ENCODE data around the gene SEC14L2.
"Not testable (repeated sequence)": the region's sequence is repeated elsewhere in the genome, so short reads cannot be mapped to it uniquely, and the experiment has no call there.

Gene SEC14L2

GRCh38 chr22:30398685-30399680 is 2.2 kb downstream of the SEC14L2 start:
- H3K4me3 ChIP-seq (ENCODE audit: low read depth, low read length) = no peak overlapping the region
- peak; percentile 83 for DNase-seq (ENCODE audit: low read depth)
- TF ChIP-seq MYC (IDR thresholded peaks at IDR 0.05; ENCODE audit: low read depth, low read length) (no peak), MAX (IDR thresholded peaks at IDR 0.05; ENCODE audit: low read depth, low read length) (no peak), POLR2A (IDR thresholded peaks at IDR 0.05; ENCODE audit: extremely low read depth, insufficient read length) (no peak)
- TF ChIP-seq, protein P1, sequence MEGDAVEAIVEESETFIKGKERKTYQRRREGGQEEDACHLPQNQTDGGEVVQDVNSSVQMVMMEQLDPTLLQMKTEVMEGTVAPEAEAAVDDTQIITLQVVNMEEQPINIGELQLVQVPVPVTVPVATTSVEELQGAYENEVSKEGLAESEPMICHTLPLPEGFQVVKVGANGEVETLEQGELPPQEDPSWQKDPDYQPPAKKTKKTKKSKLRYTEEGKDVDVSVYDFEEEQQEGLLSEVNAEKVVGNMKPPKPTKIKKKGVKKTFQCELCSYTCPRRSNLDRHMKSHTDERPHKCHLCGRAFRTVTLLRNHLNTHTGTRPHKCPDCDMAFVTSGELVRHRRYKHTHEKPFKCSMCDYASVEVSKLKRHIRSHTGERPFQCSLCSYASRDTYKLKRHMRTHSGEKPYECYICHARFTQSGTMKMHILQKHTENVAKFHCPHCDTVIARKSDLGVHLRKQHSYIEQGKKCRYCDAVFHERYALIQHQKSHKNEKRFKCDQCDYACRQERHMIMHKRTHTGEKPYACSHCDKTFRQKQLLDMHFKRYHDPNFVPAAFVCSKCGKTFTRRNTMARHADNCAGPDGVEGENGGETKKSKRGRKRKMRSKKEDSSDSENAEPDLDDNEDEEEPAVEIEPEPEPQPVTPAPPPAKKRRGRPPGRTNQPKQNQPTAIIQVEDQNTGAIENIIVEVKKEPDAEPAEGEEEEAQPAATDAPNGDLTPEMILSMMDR (IDR thresholded peaks at IDR 0.05; ENCODE audit: low read depth, low read length) = no peak

GRCh38 chr22:30399718-30400117 is 2.9 kb downstream of the SEC14L2 start:
- TF ChIP-seq MAX (IDR thresholded peaks at IDR 0.05; ENCODE audit: low read depth, low read length) (no peak), MYC (IDR thresholded peaks at IDR 0.05; ENCODE audit: low read depth, low read length) (no peak), POLR2A (IDR thresholded peaks at IDR 0.05; ENCODE audit: extremely low read depth, insufficient read length) (no peak)
- TF ChIP-seq, protein P1 (IDR thresholded peaks at IDR 0.05; ENCODE audit: low read depth, low read length) = no peak
- DNase-seq (ENCODE audit: low read depth) = no peak
- no peak overlapping the region for H3K4me3 ChIP-seq (ENCODE audit: low read depth, low read length)

GRCh38 chr22:30400159-30400558 is 3.3 kb downstream of the SEC14L2 start:
- no peak overlapping the region for H3K4me3 ChIP-seq (ENCODE audit: low read depth, low read length)
- TF ChIP-seq MAX (IDR thresholded peaks at IDR 0.05; ENCODE audit: low read depth, low read length) = no peak
- no peak for TF ChIP-seq MYC (IDR thresholded peaks at IDR 0.05; ENCODE audit: low read depth, low read length)
- DNase-seq (ENCODE audit: low read depth) = no peak

DNA sequence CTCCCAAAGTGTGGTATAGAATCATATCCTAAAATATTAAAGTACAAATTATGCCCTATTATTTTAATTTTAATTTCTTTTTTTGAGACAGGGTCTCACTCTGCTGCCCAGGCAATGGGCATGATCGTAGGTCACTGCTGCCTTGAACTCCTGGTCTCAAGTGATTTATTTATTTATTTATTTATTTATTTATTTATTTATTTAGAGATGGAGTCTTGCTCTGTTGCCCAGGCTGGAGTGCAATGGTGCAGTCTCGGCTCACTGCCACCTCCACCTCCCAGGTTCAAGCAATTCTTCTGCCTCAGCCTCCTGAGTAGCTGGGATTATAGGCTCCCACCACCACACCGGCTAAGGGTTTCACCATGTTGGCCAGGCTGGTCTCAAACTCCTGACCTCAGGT is 4.2 kb downstream of the SEC14L2 start:
- DNase-seq (ENCODE audit: low read depth); H3K4me3 ChIP-seq (ENCODE audit: low read depth, low read length): not testable (repeated sequence)

GRCh38 chr22:30402028-30402765 is 5.4 kb downstream of the SEC14L2 start:
- TF ChIP-seq MAX (IDR thresholded peaks at IDR 0.05; ENCODE audit: low read depth, low read length) (no peak), POLR2A (IDR thresholded peaks at IDR 0.05; ENCODE audit: extremely low read depth, insufficient read length) (no peak), MYC (IDR thresholded peaks at IDR 0.05; ENCODE audit: low read depth, low read length) (no peak)
- TF ChIP-seq, protein P1 (IDR thresholded peaks at IDR 0.05; ENCODE audit: low read depth, low read length) = no peak
- no peak overlapping the region for H3K4me3 ChIP-seq (ENCODE audit: low read depth, low read length)
- DNase-seq (ENCODE audit: low read depth) = no peak

DNA sequence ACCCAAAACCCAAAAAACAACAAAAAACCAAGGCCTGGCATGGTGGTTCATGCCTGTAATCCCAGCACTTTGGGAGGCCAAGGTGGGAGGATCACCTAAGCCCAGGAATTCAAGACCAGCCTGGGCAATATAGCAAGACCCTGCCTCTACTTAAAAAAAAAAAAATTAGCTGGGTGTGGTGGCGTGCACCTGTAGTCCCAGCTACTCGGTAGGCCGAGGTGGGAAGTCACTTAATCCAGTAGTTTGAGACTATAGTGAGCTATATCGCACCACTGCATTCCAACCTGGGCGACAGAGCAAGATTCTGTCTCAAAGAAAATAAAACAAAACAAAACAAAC is 5.9 kb downstream of the SEC14L2 start:
- not testable (repeated sequence) for DNase-seq (ENCODE audit: low read depth); H3K4me3 ChIP-seq (ENCODE audit: low read depth, low read length)

DNA sequence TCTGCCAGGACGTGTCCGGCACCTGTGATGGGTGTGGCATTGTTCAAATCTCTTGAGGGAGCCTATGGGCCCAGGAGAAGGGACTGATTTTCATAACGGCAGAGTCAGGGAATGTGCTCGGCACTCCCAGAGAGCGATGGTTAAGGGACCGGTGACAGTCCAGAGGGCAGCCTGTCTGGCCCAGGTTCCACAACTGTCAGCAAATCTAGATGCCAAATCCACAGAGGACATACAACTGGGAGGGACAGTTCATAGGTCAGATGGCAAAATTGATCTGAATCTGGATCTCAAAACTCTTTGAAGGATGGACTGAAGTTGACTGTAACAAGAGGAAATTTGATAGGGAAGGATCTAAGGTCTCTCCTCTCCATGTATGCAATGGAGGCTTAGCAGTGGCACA is 7.5 kb downstream of the SEC14L2 start:
- no peak overlapping the region for H3K4me3 ChIP-seq (ENCODE audit: low read depth, low read length)
- no peak for DNase-seq (ENCODE audit: low read depth)
- TF ChIP-seq MYC (IDR thresholded peaks at IDR 0.05; ENCODE audit: low read depth, low read length) = no peak
- TF ChIP-seq MAX (IDR thresholded peaks at IDR 0.05; ENCODE audit: low read depth, low read length) = no peak
- TF ChIP-seq, protein P1 (IDR thresholded peaks at IDR 0.05; ENCODE audit: low read depth, low read length) = no peak
- no peak for TF ChIP-seq POLR2A (IDR thresholded peaks at IDR 0.05; ENCODE audit: extremely low read depth, insufficient read length)
